ENCODE measurements around the gene TMEM235.
"Not testable (repeated sequence)": the region's sequence is repeated elsewhere in the genome, so short reads cannot be mapped to it uniquely, and the experiment has no call there.

Gene TMEM235

DNA sequence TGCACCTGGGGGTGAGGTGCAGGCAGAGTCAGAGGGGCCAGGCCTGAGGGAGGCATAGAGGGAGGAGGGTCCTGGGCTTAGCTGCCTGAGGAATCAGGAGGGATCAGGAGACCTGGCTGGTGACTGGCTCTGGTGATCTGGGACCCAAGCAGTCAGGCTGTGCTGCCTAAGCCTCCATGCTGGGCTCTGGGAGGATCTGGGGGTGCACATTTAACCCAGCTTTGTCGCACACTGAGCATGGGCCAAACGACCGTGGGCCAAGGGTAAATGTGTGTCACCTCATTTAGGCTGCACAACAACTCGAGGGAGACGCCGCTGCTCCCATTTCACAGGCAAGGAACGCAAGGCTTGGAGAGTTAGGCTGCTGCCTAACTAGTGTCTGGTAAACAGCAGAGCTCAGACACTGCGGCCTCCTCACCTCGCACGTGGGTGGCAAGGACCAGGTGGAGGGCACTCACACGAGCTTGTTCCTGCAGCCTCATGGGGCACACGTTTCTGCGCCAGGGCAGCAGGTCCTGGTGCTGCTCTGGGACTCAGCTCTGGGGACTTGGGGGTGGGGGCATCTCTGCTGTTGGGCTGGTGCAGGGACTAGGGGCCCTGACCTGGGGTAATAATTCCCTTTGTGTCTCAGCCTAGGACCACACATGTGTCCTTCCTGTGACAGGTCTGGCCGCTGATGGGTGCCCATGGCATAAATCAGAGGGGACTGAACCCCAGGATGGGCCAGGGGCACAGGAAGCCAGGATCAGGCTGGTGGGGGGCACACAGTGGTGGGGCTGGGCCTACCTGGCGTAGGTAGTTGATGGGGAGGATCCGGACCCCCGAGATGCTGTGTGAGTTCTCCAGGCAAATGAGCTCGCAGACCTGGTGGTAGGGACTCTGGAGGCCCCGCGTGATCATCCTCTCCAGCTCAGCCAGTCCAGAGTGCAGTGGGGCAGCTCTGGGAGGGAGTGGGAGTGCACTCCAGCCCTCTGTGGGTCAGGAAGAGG is 18.7 kb downstream of the TMEM235 start:
- Histone ChIP-seq H3K36me3 (ENCODE audit: control insufficient read depth in 2 of 2, insufficient read depth in 2 of 2, low read length in 2 of 2) (no peaks in the 10 kb centered on the region), H3K4me3 (ENCODE audit: low read length in 2 of 2) (no peak overlapping the region), H3K27ac (ENCODE audit: low read depth in 2 of 2, low read length in 2 of 2) (no peak overlapping the region), H3K4me1 (ENCODE audit: control insufficient read depth in 2 of 2, insufficient read depth in 2 of 2, low read length in 2 of 2) (peaks cover 28 to 32% of the 10 kb centered on the region in 2 donors), H3K27me3 (ENCODE audit: control insufficient read depth in 2 of 2, insufficient read depth in 2 of 2, low read length in 2 of 2) (no peaks in the 10 kb centered on the region), H3K9me3 (ENCODE audit: control insufficient read depth in 2 of 2, low read length in 2 of 2) (no peaks in the 10 kb centered on the region), H3K9ac (ENCODE audit: low read depth in 1 of 2, low read length in 2 of 2) (no peak overlapping the region)

DNA sequence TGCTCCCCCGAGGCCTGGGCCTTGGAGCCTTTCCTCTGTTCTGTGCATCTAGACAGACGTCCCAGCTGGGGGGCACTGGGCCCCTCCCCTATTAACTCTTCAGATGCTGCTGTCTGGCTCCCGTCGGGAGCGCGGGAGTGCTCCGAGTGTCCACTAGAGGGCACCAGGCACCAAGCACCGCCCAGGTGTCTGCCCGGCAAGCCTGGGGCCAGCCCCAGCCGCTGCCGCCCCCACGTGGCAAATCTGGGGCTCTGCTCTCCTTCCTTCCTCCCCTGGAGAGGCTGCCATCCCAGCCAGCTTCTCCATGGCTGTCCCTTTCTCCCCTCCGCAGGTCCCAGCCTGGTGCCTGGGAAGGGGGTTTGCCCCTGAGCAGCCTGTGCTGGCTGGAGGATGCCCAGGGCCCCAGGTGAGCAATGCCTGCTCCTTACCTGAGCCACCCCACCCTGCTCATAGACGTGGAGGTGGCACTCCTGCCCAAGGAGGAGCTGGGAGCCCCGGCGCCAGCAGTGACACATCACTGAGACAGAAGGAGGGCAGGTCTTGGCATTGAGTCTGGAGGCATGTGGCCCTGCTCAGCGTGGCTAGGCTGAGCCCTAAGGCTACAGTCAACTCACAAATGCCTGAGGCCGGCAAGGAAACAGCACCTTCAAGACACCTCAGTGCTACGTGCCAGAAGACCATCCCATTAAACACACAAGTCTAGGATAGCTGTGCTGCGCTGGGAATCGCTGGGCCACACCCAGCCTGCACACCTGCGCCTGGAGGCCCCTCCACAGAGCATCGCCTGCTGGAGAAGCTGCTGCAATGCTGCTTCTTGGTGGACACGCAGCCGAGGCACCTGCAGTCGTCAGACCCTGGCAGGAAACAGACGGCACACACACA is 19.7 kb downstream of the TMEM235 start:
- Histone ChIP-seq H3K4me1 (ENCODE audit: control insufficient read depth in 2 of 2, insufficient read depth in 2 of 2, low read length in 2 of 2) (peaks cover 28 to 32% of the 10 kb centered on the region in 2 donors), H3K36me3 (ENCODE audit: control insufficient read depth in 2 of 2, insufficient read depth in 2 of 2, low read length in 2 of 2) (no peaks in the 10 kb centered on the region), H3K4me3 (ENCODE audit: low read length in 2 of 2) (peak overlapping the region; percentile 26 to 30), H3K27ac (ENCODE audit: low read depth in 2 of 2, low read length in 2 of 2) (peak overlapping the region; percentile 54 to 69), H3K9ac (ENCODE audit: low read depth in 1 of 2, low read length in 2 of 2) (peak overlapping the region in 1 of 2 donors; percentile 51), H3K9me3 (ENCODE audit: control insufficient read depth in 2 of 2, low read length in 2 of 2) (no peaks in the 10 kb centered on the region), H3K27me3 (ENCODE audit: control insufficient read depth in 2 of 2, insufficient read depth in 2 of 2, low read length in 2 of 2) (no peaks in the 10 kb centered on the region)

DNA sequence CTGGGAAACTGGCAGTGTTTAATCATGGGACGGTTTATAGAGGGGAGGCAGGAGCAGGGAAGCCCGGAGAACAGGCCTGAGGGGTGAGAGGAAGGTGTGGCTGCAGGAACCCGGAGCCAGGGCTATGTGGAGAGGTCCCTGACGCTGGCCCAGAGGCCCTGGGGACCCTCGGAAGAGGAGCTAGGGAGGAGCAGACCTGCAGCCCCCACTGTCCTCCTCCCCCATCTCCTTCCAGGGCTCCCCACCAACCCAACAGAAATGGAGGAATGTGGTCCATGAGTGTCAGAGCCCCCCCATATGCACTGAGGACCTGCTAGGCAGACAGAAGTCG is 20.3 kb downstream of the TMEM235 start:
- Histone ChIP-seq H3K4me3 (ENCODE audit: low read length in 2 of 2) (peak overlapping the region in 1 of 2 donors; percentile 30), H3K36me3 (ENCODE audit: control insufficient read depth in 2 of 2, insufficient read depth in 2 of 2, low read length in 2 of 2) (no peaks in the 10 kb centered on the region), H3K4me1 (ENCODE audit: control insufficient read depth in 2 of 2, insufficient read depth in 2 of 2, low read length in 2 of 2) (peaks cover 28 to 32% of the 10 kb centered on the region in 2 donors), H3K27ac (ENCODE audit: low read depth in 2 of 2, low read length in 2 of 2) (peak overlapping the region in 1 of 2 donors; percentile 69), H3K9me3 (ENCODE audit: control insufficient read depth in 2 of 2, low read length in 2 of 2) (no peaks in the 10 kb centered on the region), H3K27me3 (ENCODE audit: control insufficient read depth in 2 of 2, insufficient read depth in 2 of 2, low read length in 2 of 2) (no peaks in the 10 kb centered on the region), H3K9ac (ENCODE audit: low read depth in 1 of 2, low read length in 2 of 2) (peak overlapping the region in 1 of 2 donors; percentile 51)

DNA sequence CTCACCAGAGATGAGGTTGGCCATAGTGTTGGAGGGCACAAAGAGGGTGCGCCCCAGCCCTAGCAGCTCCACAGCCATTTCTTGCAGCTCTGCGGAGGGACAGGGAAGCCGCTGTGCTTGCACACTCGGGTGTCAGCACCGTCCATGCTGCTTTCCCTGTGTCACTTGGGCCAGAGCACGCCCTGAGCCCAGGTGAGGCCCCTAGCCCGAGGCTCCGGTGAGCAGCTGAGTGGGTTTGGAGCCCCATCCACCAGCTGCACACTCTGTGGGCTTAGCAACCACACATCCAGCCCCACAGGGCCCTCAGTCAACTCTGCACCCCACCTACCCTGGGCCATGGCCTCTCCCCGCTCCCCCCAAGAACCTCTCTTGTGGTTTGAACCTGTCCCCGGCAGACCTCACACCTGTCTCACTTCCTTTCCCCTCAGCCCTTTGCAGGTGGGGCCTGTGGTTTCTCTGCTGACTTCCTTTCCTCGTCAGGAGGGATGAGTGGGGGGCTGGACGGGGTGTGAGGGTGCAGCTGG is 20.7 kb downstream of the TMEM235 start:
- Histone ChIP-seq H3K36me3 (ENCODE audit: control insufficient read depth in 2 of 2, insufficient read depth in 2 of 2, low read length in 2 of 2) (no peaks in the 10 kb centered on the region), H3K4me3 (ENCODE audit: low read length in 2 of 2) (no peak overlapping the region), H3K4me1 (ENCODE audit: control insufficient read depth in 2 of 2, insufficient read depth in 2 of 2, low read length in 2 of 2) (peaks cover 28 to 32% of the 10 kb centered on the region in 2 donors), H3K27ac (ENCODE audit: low read depth in 2 of 2, low read length in 2 of 2) (peak overlapping the region in 1 of 2 donors; percentile 48), H3K9me3 (ENCODE audit: control insufficient read depth in 2 of 2, low read length in 2 of 2) (no peaks in the 10 kb centered on the region), H3K9ac (ENCODE audit: low read depth in 1 of 2, low read length in 2 of 2) (no peak overlapping the region), H3K27me3 (ENCODE audit: control insufficient read depth in 2 of 2, insufficient read depth in 2 of 2, low read length in 2 of 2) (no peaks in the 10 kb centered on the region)

DNA sequence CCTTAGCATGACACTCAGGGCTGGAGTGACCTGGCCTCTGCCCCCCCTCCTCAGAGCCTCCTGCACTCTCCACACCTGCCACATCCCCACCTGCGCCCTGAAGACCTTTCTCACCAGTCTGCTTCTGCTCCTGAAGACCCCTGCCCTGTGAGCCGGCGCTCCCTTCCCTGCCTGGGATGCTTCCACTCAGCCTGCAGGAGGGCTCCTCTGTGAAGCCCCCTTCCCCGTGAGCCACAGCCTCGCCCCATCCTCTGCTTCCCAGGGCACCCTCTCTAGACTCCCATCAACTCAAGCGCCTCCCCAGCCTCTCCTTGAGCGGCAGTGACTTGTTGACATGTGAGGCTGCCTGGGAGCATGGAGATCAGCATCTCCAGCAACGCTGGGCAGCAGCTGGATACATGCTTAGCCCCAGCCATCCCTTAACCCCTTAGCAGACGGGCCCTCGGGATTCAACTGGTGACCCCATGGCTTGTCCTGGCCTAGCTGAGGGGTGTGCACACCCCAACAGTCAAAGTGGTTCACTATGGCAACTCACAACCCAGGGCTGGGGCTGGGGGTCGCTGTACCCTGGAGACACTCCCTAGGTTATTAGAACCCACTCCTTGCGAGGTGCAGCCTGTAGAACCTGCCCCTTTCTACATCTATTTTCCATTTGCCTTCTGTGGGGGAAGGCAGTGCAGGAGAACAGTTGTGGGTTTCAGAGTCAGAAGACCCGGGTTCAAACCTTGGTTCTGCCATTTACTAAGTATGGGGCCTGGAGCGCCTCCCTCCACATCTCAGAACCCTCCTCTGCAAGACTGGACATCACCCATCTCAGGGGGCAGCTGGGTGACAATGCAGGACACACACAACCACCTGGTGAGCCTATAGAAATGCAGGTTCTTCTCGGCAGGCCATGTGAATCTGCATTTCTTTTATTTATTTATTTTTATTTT is 21.5 kb downstream of the TMEM235 start:
- no peaks in the 10 kb centered on the region for H3K27me3 ChIP-seq (ENCODE audit: control insufficient read depth in 2 of 2, insufficient read depth in 2 of 2, low read length in 2 of 2)
- H3K9me3 ChIP-seq (ENCODE audit: control insufficient read depth in 2 of 2, low read length in 2 of 2): no peaks in the 10 kb centered on the region
- H3K36me3 ChIP-seq (ENCODE audit: control insufficient read depth in 2 of 2, insufficient read depth in 2 of 2, low read length in 2 of 2): no peaks in the 10 kb centered on the region
- no peak overlapping the region for H3K9ac ChIP-seq (ENCODE audit: low read depth in 1 of 2, low read length in 2 of 2)
- H3K4me1 ChIP-seq (ENCODE audit: control insufficient read depth in 2 of 2, insufficient read depth in 2 of 2, low read length in 2 of 2): peaks cover 31 to 32% of the 10 kb centered on the region in 2 donors
- no peak overlapping the region for H3K4me3 ChIP-seq (ENCODE audit: low read length in 2 of 2)
- peak overlapping the region in 1 of 2 donors; percentile 48 for H3K27ac ChIP-seq (ENCODE audit: low read depth in 2 of 2, low read length in 2 of 2)

DNA sequence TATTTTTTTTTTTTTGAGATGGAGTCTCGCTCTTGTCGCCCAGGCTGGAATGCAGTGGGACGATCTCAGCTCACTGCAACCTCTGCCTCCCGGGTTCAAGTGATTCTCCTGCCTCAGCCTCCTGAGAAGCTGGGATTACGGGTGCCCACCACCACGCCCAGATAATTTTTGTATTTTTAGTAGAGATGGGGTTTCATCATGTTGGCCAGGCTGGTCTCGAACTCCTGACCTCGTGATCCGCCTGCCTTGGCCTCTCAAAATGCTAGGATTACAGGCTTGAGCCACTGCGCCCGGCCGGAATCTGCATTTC is 22.2 kb downstream of the TMEM235 start:
- Histone ChIP-seq H3K4me1 (ENCODE audit: control insufficient read depth in 2 of 2, insufficient read depth in 2 of 2, low read length in 2 of 2) (peaks cover 36% of the 10 kb centered on the region in 2 donors), H3K9ac (ENCODE audit: low read depth in 1 of 2, low read length in 2 of 2) (peak overlapping the region; percentile 88 to 97), H3K27ac (ENCODE audit: low read depth in 2 of 2, low read length in 2 of 2) (peak overlapping the region in 1 of 2 donors; percentile 81), H3K4me3 (ENCODE audit: low read length in 2 of 2) (peak overlapping the region; percentile 84 to 93)
- not testable (repeated sequence) for H3K36me3 ChIP-seq (ENCODE audit: control insufficient read depth in 2 of 2, insufficient read depth in 2 of 2, low read length in 2 of 2); H3K9me3 ChIP-seq (ENCODE audit: control insufficient read depth in 2 of 2, low read length in 2 of 2); H3K27me3 ChIP-seq (ENCODE audit: control insufficient read depth in 2 of 2, insufficient read depth in 2 of 2, low read length in 2 of 2)

DNA sequence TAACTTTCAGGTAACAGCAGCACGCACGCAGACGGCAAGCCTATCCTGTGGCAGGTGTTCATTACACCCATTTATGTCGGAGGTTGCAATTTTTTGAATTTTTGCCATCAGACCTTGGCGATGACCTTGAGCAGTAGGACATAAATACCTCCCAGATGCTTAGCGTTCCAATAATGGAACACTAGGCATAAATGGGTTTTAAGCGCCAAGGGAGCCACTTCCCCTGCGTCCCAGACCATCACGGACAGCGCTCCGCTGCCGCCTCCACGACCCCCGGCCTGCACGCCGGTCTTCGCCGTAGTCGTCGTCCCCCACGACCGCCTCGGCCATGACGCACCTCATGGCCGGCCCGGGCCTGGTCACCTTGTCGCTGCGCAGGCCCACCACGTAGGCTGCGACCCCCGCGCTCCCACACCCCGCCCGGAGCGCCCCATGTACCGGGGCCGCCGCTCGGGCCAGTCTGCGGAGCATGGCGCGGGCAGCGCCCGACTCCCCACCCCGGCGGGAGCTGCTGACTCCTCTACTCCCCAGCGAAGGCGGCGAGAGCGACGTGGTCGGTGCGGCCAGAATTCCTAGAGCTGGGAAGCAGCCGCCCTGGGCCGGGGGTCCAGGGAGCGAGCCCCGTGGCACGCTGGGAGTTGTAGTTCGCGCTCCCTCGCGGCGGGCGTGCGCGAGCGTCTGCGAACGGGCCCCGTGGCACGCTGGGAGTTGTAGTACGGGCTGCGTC is 22.7 kb downstream of the TMEM235 start:
- Histone ChIP-seq H3K9ac (ENCODE audit: low read depth in 1 of 2, low read length in 2 of 2) (peak overlapping the region; percentile 88 to 97), H3K27ac (ENCODE audit: low read depth in 2 of 2, low read length in 2 of 2) (peak overlapping the region; percentile 79 to 81), H3K36me3 (ENCODE audit: control insufficient read depth in 2 of 2, insufficient read depth in 2 of 2, low read length in 2 of 2) (no peaks in the 10 kb centered on the region), H3K27me3 (ENCODE audit: control insufficient read depth in 2 of 2, insufficient read depth in 2 of 2, low read length in 2 of 2) (no peaks in the 10 kb centered on the region), H3K9me3 (ENCODE audit: control insufficient read depth in 2 of 2, low read length in 2 of 2) (no peaks in the 10 kb centered on the region), H3K4me3 (ENCODE audit: low read length in 2 of 2) (peak overlapping the region; percentile 84 to 93), H3K4me1 (ENCODE audit: control insufficient read depth in 2 of 2, insufficient read depth in 2 of 2, low read length in 2 of 2) (peaks cover 36% of the 10 kb centered on the region in 2 donors)

DNA sequence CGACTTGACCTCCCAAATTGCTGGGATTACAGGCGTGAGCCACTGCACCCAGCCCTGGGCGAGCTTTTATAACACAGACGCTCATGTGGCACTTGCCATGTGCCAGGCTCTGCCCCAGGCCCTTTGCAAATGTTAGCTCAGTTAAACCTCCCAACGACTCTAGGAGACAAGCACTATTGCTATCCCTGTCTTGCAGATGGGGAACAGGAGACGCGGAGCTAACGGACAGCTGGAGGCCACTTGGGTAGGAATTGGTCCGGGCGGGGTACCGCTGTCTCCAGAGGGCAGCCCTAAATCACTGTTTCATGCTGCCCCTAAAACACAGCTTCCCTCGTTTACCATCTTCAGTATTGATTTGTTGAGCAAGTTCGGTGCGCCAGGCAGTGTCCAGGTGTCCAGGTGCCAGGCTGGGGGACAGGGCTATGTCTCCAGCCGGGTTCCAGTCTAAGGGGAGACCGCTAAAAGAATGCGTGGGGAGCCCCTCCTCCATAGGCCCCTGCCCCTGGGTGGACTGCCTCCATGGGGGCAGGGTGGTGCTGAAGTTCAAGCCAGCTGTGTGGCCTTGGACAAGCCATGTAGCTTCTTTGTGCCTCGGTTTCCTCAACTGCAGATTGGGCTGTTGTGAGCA is 23.7 kb downstream of the TMEM235 start:
- Histone ChIP-seq H3K9ac (ENCODE audit: low read depth in 1 of 2, low read length in 2 of 2) (no peak overlapping the region), H3K27ac (ENCODE audit: low read depth in 2 of 2, low read length in 2 of 2) (no peak overlapping the region), H3K9me3 (ENCODE audit: control insufficient read depth in 2 of 2, low read length in 2 of 2) (no peaks in the 10 kb centered on the region), H3K4me3 (ENCODE audit: low read length in 2 of 2) (no peak overlapping the region), H3K27me3 (ENCODE audit: control insufficient read depth in 2 of 2, insufficient read depth in 2 of 2, low read length in 2 of 2) (no peaks in the 10 kb centered on the region), H3K4me1 (ENCODE audit: control insufficient read depth in 2 of 2, insufficient read depth in 2 of 2, low read length in 2 of 2) (peaks cover 36% of the 10 kb centered on the region in 2 donors), H3K36me3 (ENCODE audit: control insufficient read depth in 2 of 2, insufficient read depth in 2 of 2, low read length in 2 of 2) (no peaks in the 10 kb centered on the region)
